Astrocyte (in vitro differentiated cells and primary cell): ENCODE results near the gene CCSER2.

ENCODE experiments used
- EZH2 ChIP-seq: IDR thresholded peaks from 2 replicates; pipeline ENCODE4 v1.6.1; 2012; ENCODE audit warnings: mild to moderate bottlenecking, low read length, inconsistent platforms; ENCODE audit not compliant: insufficient read depth
- TF ChIP-seq, protein P1 (sequence below): IDR thresholded peaks from 2 replicates; pipeline ENCODE4 v1.5.1; 2011; ENCODE audit warnings: low read depth, mild to moderate bottlenecking, inconsistent platforms, low read length, moderate library complexity; ENCODE audit not compliant: insufficient read depth

DNA sequence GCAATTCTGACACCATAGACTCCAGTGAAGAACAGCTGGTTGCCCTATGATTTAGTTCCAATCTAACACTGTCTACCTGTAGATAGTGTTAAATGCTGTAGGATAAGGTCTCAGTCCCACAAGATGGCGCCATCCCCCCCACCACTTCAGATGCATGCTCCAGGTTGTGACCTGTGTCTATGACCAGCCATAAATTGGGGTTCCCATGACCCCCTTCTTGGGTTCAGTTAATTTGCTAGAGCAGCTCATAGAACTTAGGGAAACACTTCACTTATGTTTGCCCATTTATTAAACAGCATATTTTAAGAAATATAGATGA is 13.1 kb downstream of the CCSER2 start:
- TF ChIP-seq, protein P1, sequence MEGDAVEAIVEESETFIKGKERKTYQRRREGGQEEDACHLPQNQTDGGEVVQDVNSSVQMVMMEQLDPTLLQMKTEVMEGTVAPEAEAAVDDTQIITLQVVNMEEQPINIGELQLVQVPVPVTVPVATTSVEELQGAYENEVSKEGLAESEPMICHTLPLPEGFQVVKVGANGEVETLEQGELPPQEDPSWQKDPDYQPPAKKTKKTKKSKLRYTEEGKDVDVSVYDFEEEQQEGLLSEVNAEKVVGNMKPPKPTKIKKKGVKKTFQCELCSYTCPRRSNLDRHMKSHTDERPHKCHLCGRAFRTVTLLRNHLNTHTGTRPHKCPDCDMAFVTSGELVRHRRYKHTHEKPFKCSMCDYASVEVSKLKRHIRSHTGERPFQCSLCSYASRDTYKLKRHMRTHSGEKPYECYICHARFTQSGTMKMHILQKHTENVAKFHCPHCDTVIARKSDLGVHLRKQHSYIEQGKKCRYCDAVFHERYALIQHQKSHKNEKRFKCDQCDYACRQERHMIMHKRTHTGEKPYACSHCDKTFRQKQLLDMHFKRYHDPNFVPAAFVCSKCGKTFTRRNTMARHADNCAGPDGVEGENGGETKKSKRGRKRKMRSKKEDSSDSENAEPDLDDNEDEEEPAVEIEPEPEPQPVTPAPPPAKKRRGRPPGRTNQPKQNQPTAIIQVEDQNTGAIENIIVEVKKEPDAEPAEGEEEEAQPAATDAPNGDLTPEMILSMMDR, result no peak
- no peak for TF ChIP-seq EZH2
